ENCODE results near the gene CYP24A1. TPM values are rescaled to one million over a fixed set of nuclear protein-coding genes. Genes with fewer than 3 reads are reported as not detected.

Gene CYP24A1
- total RNA-seq, 2 donors from 2014 or later, result not detected

GRCh38 chr20:54179946-54180345 lies 6.2 kb upstream of the CYP24A1 start:
- DNase-seq (no peak), ATAC-seq (no peak)
- Histone ChIP-seq H3K4me1 (no peaks in the 10 kb centered on the region), H3K27me3 (no peaks in the 10 kb centered on the region), H3K27ac (no peak overlapping the region), H3K36me3 (replicated peaks in 1 of 2; ENCODE audit: insufficient read depth in 1 of 2, low read depth in 2 of 2) (no peaks in the 10 kb centered on the region), H3K4me3 (no peak overlapping the region), H3K9me3 (no peaks in the 10 kb centered on the region)
- TF ChIP-seq POLR2A (IDR thresholded peaks at IDR 0.05), result no peak
- WGBS, 2 donors, result 48 to 60% methylated on average over 2 of the region's 2 CpGs
- intact Hi-C loops (cut with DNase I), result no loop called here

GRCh38 chr20:54178256-54178655 lies 4.5 kb upstream of the CYP24A1 start:
- no peak for TF ChIP-seq CTCF (IDR thresholded peaks at IDR 0.05)
- no peak for TF ChIP-seq POLR2A (IDR thresholded peaks at IDR 0.05)
- Histone ChIP-seq H3K27me3 (peaks cover 0 to 7% of the 10 kb centered on the region in 2 donors), H3K27ac (no peak overlapping the region), H3K4me1 (peaks cover 12% of the 10 kb centered on the region), H3K36me3 (replicated peaks in 1 of 2; ENCODE audit: insufficient read depth in 1 of 2, low read depth in 2 of 2) (no peaks in the 10 kb centered on the region), H3K9me3 (no peaks in the 10 kb centered on the region), H3K4me3 (no peak overlapping the region)
- WGBS, 2 donors, result 7 to 17% methylated on average over 2 of the region's 2 CpGs
- intact Hi-C loops (cut with DNase I), result no loop called here
- DNase-seq (no peak), ATAC-seq (no peak)

- no peaks in the 10 kb centered on the region for H3K9me3 ChIP-seq
- intact Hi-C loops (cut with DNase I), result no loop called here
- no peak overlapping the region for H3K27ac ChIP-seq
- H3K36me3 ChIP-seq (replicated peaks in 1 of 2; ENCODE audit: insufficient read depth in 1 of 2, low read depth in 2 of 2), result no peaks in the 10 kb centered on the region
- H3K4me1 ChIP-seq, result peaks cover 18% of the 10 kb centered on the region
- no peak for DNase-seq
- H3K4me3 ChIP-seq, result no peak overlapping the region
- ATAC-seq, result no peak
- no peak for TF ChIP-seq CTCF (IDR thresholded peaks at IDR 0.05)
- TF ChIP-seq POLR2A (IDR thresholded peaks at IDR 0.05), result no peak
- peaks cover 0 to 15% of the 10 kb centered on the region in 2 donors for H3K27me3 ChIP-seq
- WGBS, 2 donors, result 82% methylated on average over 6 of the region's 6 CpGs
Observed at GRCh38 chr20:54177378-54177777, 3.6 kb upstream of the CYP24A1 start.

- peaks cover 18% of the 10 kb centered on the region for H3K4me1 ChIP-seq
- intact Hi-C loops (cut with DNase I), result no loop called here
- no peaks in the 10 kb centered on the region for H3K9me3 ChIP-seq
- ATAC-seq, result no peak
- no peaks in the 10 kb centered on the region for H3K36me3 ChIP-seq (replicated peaks in 1 of 2; ENCODE audit: insufficient read depth in 1 of 2, low read depth in 2 of 2)
- no peak overlapping the region for H3K27ac ChIP-seq
- 43 to 50% methylated on average over 2 of the region's 2 CpGs for WGBS, 2 donors
- DNase-seq, result no peak
- H3K27me3 ChIP-seq, result peaks cover 0 to 19% of the 10 kb centered on the region in 2 donors
- no peak overlapping the region for H3K4me3 ChIP-seq
- TF ChIP-seq POLR2A (IDR thresholded peaks at IDR 0.05) (no peak), CTCF (IDR thresholded peaks at IDR 0.05) (no peak)
Observed at GRCh38 chr20:54176610-54177009, 2.8 kb upstream of the CYP24A1 start.

GRCh38 chr20:54174457-54175175 lies 830 bp upstream of the CYP24A1 start:
- Histone ChIP-seq H3K27me3 (peaks cover 0 to 31% of the 10 kb centered on the region in 2 donors), H3K4me1 (peaks cover 18% of the 10 kb centered on the region), H3K27ac (no peak overlapping the region), H3K36me3 (replicated peaks in 1 of 2; ENCODE audit: insufficient read depth in 1 of 2, low read depth in 2 of 2) (no peaks in the 10 kb centered on the region), H3K4me3 (no peak overlapping the region), H3K9me3 (no peaks in the 10 kb centered on the region)
- 8 to 21% methylated on average over 18 of the region's 18 CpGs for WGBS, 2 donors
- TF ChIP-seq POLR2A (IDR thresholded peaks at IDR 0.05), result no peak
- no peak for TF ChIP-seq CTCF (IDR thresholded peaks at IDR 0.05)
- DNase-seq (no peak), ATAC-seq (no peak)
- intact Hi-C loops (cut with DNase I), result no loop called here
